HCT116 (cell line): Measurements from ENCODE around the gene NUDC. TPM values are rescaled to one million over a fixed set of nuclear protein-coding genes. Genes with fewer than 3 reads are reported as not detected.

Source experiments
- ATAC-seq: fragments of 200-7000 bp; cut with Tn5 transposase; 2 replicates; pipeline ENCODE4 v1.9.1; 2020; ENCODE audit warnings: mild to moderate bottlenecking, moderate library complexity
- BruUV-seq: library from RNA; stranded (reverse); fragments of 400-500 nt; replicated peaks from 2 replicates; lab custom pipeline; 2021; lab: Mats Ljungman, UMichigan
- CTCF ChIA-PET: fragments of 300-600 bp; sonication (Branson Sonifier 250); formaldehyde crosslinking; loops from one replicate; lab custom pipeline; 2021; ENCODE audit warnings: antibody characterized with exemption; lab: Charles Lee
- POLR2A ChIA-PET: fragments of 300-600, 350-600 bp; sonication (Branson Sonifier 250); formaldehyde crosslinking; loops from one replicate; lab custom pipeline; 2021; ENCODE audit warnings: antibody characterized with exemption; lab: Charles Lee
- RAD21 ChIA-PET, 2 experiments: fragments of 300-600 bp; sonication (Branson Sonifier 250); formaldehyde crosslinking; loops; one replicate each; lab custom pipeline; 2023; ENCODE audit warnings: low total read pairs in 2 of 2; ENCODE audit not compliant: uncharacterized antibody in 2 of 2, unreplicated experiment in 2 of 2, low non-redundant PET in 1 of 2; lab: Charles Lee
- DNase-seq: peaks from one replicate; pipeline ENCODE4 v3.0.0-alpha.2; 2010; ENCODE audit warnings: low read depth, low spot score
- H2AFZ ChIP-seq: fragments of 200-600 bp; shearing (Covaris generic), sonication (generic); 2 replicates; pipeline ENCODE4 v1.6.1; 2017; ENCODE audit warnings: low read depth, mixed run types, mixed read lengths, antibody characterized with exemption, low read length; ENCODE audit not compliant: poor library complexity, severe bottlenecking
- H3K27ac ChIP-seq: 2 replicates; pipeline ENCODE4 v1.5.1; 2012; ENCODE audit warnings: low read depth, low read length
- H3K27me3 ChIP-seq: fragments of 200-600 bp; sonication (generic); 2 replicates; pipeline ENCODE4 v1.6.1; 2016; ENCODE audit warnings: mixed run types, low read length, mixed read lengths; ENCODE audit not compliant: insufficient read depth
- H3K36me3 ChIP-seq, 2 experiments: fragments of 200-500 bp in 1 of 2; fragments of 200-600 bp in 1 of 2; sonication (Bioruptor generic) in 1 of 2; sonication (generic) in 1 of 2; 2 replicates each; pipeline versions ENCODE4 v1.5.1 to v1.6.1; 2014 to 2016; ENCODE audit warnings: low read length in 2 of 2, inconsistent platforms in 1 of 2, mixed read lengths in 1 of 2, mixed run types in 1 of 2; ENCODE audit not compliant: insufficient read depth in 2 of 2, control insufficient read depth in 1 of 2
- H3K4me1 ChIP-seq, 2 experiments: fragments of 200-600 bp in 1 of 2; sonication (generic) in 1 of 2; 2 replicates each; pipeline versions ENCODE4 v1.5.1 to v1.6.1; 2012 to 2017; ENCODE audit warnings: low read length in 2 of 2, inconsistent platforms in 1 of 2, mild to moderate bottlenecking in 1 of 2, mixed read lengths in 1 of 2, mixed run types in 1 of 2, moderate library complexity in 1 of 2; ENCODE audit not compliant: insufficient read depth in 2 of 2, control insufficient read depth in 1 of 2
- H3K4me2 ChIP-seq: fragments of 200-600 bp; sonication (generic); 2 replicates; pipeline ENCODE4 v1.6.1; 2017; ENCODE audit warnings: mixed run types, low read length, mixed read lengths
- H3K4me3 ChIP-seq, 2 experiments: fragments of 200-600 bp in 1 of 2; sonication (generic) in 1 of 2; replicated peaks in 1 of 2; 2 replicates each; pipeline ENCODE4 v1.5.1; 2011 to 2016; ENCODE audit warnings: low read length in 2 of 2, control low read depth in 1 of 2, low read depth in 1 of 2, mild to moderate bottlenecking in 1 of 2, mixed read lengths in 1 of 2, mixed run types in 1 of 2
- H3K79me2 ChIP-seq: fragments of 200-600 bp; sonication (generic); 2 replicates; pipeline ENCODE4 v1.6.1; 2017; ENCODE audit warnings: mild to moderate bottlenecking, mixed run types, low read length, moderate library complexity, mixed read lengths; ENCODE audit not compliant: insufficient read depth
- H3K9ac ChIP-seq: fragments of 200-600 bp; sonication (generic); 2 replicates; pipeline ENCODE4 v1.6.1; 2016; ENCODE audit warnings: low read length, mixed read lengths
- H3K9me2 ChIP-seq: fragments of 200-600 bp; sonication (generic), shearing (Covaris generic); 2 replicates; pipeline ENCODE4 v1.6.1; 2017; ENCODE audit warnings: mixed run types, mild to moderate bottlenecking, moderate library complexity; ENCODE audit not compliant: insufficient read depth
- H3K9me3 ChIP-seq, 2 experiments: fragments of 200-500 bp in 1 of 2; fragments of 200-600 bp in 1 of 2; sonication (Bioruptor generic) in 1 of 2; sonication (generic) in 1 of 2; 2 replicates each; pipeline ENCODE4 v1.6.1; 2014 to 2017; ENCODE audit warnings: low read length in 2 of 2, mixed read lengths in 2 of 2, inconsistent platforms in 1 of 2, low read depth in 1 of 2, mild to moderate bottlenecking in 1 of 2, mixed run types in 1 of 2, moderate library complexity in 1 of 2; ENCODE audit not compliant: control insufficient read depth in 1 of 2, insufficient read depth in 1 of 2
- H4K20me1 ChIP-seq: fragments of 200-600 bp; sonication (generic), shearing (Covaris generic); 2 replicates; pipeline ENCODE4 v1.6.1; 2017; ENCODE audit warnings: mixed run types, mild to moderate bottlenecking, moderate library complexity; ENCODE audit not compliant: insufficient read depth
- CTCF ChIP-seq, 3 experiments: fragments of 200-600 bp in 1 of 3; sonication (generic) in 1 of 3; IDR thresholded peaks in 2 of 3; conservative IDR thresholded peaks in 1 of 3; 2 replicates each; pipeline ENCODE4 v1.5.1; 2012 to 2017; ENCODE audit warnings: low read depth in 2 of 3, low read length in 2 of 3, antibody characterized with exemption in 1 of 3, borderline replicate concordance in 1 of 3, control low read depth in 1 of 3, mild to moderate bottlenecking in 1 of 3, mixed read lengths in 1 of 3, mixed run types in 1 of 3, moderate library complexity in 1 of 3; ENCODE audit not compliant: insufficient read depth in 1 of 3
- ELF1 ChIP-seq: IDR thresholded peaks from 2 replicates; pipeline ENCODE4 v1.6.1; 2012; ENCODE audit warnings: low read depth, borderline replicate concordance
- JUND ChIP-seq: IDR thresholded peaks from 2 replicates; pipeline ENCODE4 v1.6.1; 2012
- MAX ChIP-seq: IDR thresholded peaks from 2 replicates; pipeline ENCODE4 v1.6.1; 2012
- POLR2AphosphoS5 ChIP-seq: IDR thresholded peaks from 2 replicates; pipeline ENCODE4 v1.6.1; 2011; ENCODE audit warnings: mild to moderate bottlenecking, low read depth, low read length, moderate library complexity
- SP1 ChIP-seq: IDR thresholded peaks from 2 replicates; pipeline ENCODE4 v1.6.1; 2012; ENCODE audit warnings: low read depth
- SRF ChIP-seq: IDR thresholded peaks from 2 replicates; pipeline ENCODE4 v1.6.1; 2012; ENCODE audit warnings: low read depth
- TCF7L2 ChIP-seq: IDR thresholded peaks from 2 replicates; pipeline ENCODE4 v1.7.0; 2011; ENCODE audit warnings: borderline replicate concordance, inconsistent platforms; ENCODE audit not compliant: insufficient read depth, insufficient read length; ENCODE audit errors: extremely low read depth
- ZBTB33 ChIP-seq: IDR thresholded peaks from 2 replicates; pipeline ENCODE4 v1.6.1; 2011; ENCODE audit warnings: mild to moderate bottlenecking, low read length, moderate library complexity; ENCODE audit not compliant: insufficient replicate concordance; ENCODE audit errors: extremely low read depth
- ZFX ChIP-seq: fragments of 450-650 bp; IDR thresholded peaks from 2 replicates; pipeline ENCODE4 v1.6.1; 2017
- intact Hi-C: fragments of 100-400 bp; cut with micrococcal nuclease; formaldehyde crosslinking; loops from 2 replicates; pipeline ENCODE4 v1.10.0; 2022
- total RNA-seq: library from RNA; stranded (reverse); gene quantifications from one replicate; pipeline ENCODE4 v1.2.1, GENCODE V29; 2021; ENCODE audit not compliant: unreplicated experiment

Gene NUDC
- total RNA-seq, 1 experiment from 2014 or later, result 119 TPM

GRCh38 chr1:26972390-26972789 lies 50.8 kb downstream of the NUDC start:
- H3K4me3 ChIP-seq, result no peak overlapping the region
- no peaks in the 10 kb centered on the region for H3K27me3 ChIP-seq
- BruUV-seq, result no TSS peak
- H3K36me3 ChIP-seq, result no peaks in the 10 kb centered on the region
- H3K4me2 ChIP-seq, result no peak overlapping the region
- no peak overlapping the region for H3K9ac ChIP-seq
- DNase-seq (no peak), ATAC-seq (no peak)
- CTCF ChIA-PET, result no interaction called here
- H2AFZ ChIP-seq, result no peak overlapping the region
- intact Hi-C loops, result no loop called here
- no peak for TF ChIP-seq ELF1
- no peak for TF ChIP-seq CTCF (IDR thresholded peaks at IDR 0.05 in 2 of 3, conservative IDR thresholded peaks at IDR 0.05 in 1 of 3; ENCODE audit: borderline replicate concordance in 1 of 3, insufficient read depth in 1 of 3, low read depth in 2 of 3, low read length in 2 of 3)
- no peak for TF ChIP-seq MAX
- no peak for TF ChIP-seq ZBTB33
- TF ChIP-seq SRF, result no peak
- no peak for TF ChIP-seq JUND
- TF ChIP-seq POLR2AphosphoS5, result no peak
- no peak for TF ChIP-seq TCF7L2
- TF ChIP-seq ZFX, result no peak
- no peak for TF ChIP-seq SP1
- no peaks in the 10 kb centered on the region for H3K9me3 ChIP-seq
- no peaks in the 10 kb centered on the region for H4K20me1 ChIP-seq
- no peak overlapping the region for H3K27ac ChIP-seq
- RAD21 ChIA-PET, result no interaction called here
- no peaks in the 10 kb centered on the region for H3K79me2 ChIP-seq
- POLR2A ChIA-PET, result interaction anchor here (1.2 kb wide), 1 partner anchor 21 kb away, joined by 4 read pairs; the partner anchor contains the start of gene TRNP1
- H3K9me2 ChIP-seq, result no peaks in the 10 kb centered on the region
- H3K4me1 ChIP-seq, result peaks cover 6 to 38% of the 10 kb centered on the region in 2 experiments; a peak in 3 of 4 replicates
